Stimulated activated CD8-positive, alpha-beta memory T cell treated with anti-CD3 and anti-CD28 coated beads, Interleukin-2, amount 100 ng/mL, for 48 hours (primary cell): ENCODE data around the gene SLC13A5.
"Not testable (repeated sequence)": the region's sequence is repeated elsewhere in the genome, so short reads cannot be mapped to it uniquely, and the experiment has no call there.

Source experiments
- DNase-seq, 2 donors: peaks; one replicate each; pipeline ENCODE4 v3.0.0-alpha.2; 2020; ENCODE audit warnings: low read depth in 2 of 2

SLC13A5 gene

DNA sequence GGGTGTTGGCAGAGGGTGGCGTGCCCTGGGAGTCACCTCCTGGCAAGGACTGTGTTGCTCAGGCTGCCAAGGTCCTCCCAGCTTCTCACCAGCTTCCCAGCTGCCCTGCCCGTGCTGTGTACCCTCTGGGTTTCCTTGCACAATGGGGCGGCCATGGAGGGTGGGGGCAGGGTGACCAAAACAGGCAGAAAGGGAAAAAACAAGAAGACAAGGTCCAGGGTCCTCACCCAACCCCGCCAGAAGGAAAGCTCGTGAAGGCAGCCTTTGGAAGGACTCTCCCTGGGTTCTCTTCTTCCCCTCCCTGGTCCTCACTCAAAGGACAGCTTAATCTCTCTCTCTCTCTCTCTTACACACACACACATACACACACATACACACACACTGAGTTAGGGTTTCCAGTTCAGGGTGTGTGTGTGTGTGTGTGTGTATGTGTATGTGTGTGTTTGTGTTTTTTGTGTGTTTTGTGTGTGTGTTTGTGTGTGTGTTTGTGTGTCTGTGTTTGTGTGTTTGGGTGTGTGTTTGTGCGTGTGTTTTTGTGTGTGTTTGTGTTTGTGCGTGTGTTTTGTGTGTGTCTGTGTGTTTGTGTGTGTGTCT lies 2.0 kb downstream of the SLC13A5 start:
- no peak for DNase-seq

DNA sequence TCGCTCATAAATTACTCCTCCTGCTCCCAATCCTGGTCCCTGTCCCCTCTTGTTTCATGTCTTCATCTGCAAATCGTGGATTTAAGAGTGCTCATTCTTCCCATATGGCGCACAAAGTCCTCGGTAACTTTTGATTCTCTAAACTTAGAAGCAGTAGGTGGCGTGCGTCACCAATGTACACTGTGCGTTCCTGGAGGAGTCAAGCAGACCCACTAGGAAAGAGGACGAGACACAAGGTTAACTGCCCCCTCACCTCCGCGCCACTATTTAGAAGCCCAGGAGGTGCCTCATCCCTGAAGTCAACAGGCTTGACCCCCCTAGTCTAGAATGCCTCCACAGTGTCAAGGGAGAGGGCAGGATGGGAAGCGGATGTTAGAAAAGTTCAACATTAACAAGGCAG lies 2.9 kb downstream of the SLC13A5 start:
- DNase-seq = no peak

DNA sequence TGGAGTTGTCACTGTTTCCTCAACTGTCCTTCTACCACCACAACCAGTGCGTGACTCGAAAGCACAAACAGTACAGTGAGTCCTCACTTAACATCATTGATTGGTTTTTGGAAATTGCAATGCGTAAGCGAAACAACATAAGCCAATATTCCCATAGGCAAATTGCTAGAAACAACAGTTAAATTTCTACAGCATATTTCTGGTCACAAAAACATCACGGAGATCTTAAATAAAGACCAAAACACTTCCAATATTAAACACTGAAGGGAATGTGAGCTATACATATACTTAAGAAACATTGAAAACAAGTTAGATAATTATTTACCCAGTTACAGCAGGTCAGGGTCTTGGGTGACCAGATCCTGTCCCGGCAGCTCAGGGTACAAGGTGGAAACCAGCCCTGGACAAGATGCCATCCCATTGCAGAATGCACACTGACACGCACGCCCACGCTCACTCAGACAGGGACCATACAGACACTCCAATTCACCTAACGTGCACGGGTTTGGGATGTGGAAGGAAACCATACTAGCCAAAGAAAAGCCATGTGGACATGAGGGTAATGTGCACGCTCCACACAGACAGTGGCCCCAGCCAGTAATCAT lies 4.7 kb downstream of the SLC13A5 start:
- no peak for DNase-seq

DNA sequence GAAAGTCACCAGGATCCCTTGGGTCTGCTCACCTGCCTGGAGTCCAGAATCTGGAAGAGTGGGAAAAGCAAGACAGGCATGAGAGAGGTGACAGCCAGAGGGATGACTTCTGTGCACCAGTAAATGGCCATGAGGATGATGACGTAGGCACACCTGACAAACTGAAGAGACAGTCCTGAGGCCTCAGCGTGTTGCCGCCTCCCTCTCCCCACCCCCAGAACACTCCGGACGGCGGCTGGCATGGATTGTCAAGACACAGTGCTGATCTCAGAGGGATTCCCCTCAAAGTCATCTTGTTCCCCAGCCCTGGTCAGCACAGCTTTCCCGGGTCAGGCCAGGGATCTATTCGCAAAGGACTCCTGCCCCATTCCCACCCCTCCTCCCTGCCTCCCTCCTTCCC lies 6.2 kb downstream of the SLC13A5 start:
- no peak for DNase-seq

DNA sequence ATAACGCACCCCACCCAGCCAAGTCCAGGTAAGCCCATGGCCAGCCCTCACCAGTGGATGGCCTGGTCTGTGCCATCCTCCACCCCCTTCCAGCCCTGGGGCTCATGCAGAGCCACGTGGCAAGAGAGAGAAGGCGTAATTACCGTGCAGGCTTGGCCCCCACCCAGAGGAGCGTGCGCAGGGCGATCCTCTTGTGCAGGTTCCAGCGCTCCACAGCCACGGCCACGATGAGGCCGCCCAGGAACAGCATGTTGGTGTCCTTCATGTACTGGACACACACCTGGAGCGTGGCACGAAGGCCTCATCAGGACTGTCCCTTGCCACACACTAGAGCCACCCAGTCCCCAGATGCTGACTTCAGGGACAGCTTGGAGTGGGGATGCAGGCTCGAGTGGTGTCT lies 6.7 kb downstream of the SLC13A5 start:
- DNase-seq = no peak

DNA sequence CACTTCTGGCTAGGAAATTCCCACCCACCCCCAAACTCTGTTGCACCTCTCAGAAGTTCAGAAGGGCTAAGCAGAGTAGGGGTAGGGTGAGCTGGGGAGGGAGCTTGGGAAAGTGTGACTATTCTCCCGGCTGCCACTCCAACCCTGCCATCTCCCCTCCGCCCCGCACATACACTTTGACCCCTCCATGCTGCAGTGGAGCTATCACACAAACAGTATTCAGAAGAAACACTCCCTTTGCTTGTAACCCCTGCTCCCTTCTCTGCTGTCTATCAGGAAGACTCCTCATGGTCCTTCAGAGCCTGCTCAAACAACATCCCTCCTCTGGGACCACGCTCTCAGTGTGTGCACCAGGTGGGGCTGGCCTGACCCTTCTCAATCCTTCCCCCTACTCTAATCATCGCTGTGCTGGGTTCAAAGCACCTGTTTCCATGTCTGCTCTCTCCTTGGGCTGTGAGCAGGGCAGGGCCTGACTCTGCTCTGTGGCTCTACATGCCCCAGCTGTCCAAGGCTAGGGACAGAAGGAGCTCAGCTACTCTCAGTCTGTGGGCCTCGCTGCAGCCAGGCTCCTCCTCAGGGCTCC lies 8.6 kb downstream of the SLC13A5 start:
- DNase-seq = no peak

DNA sequence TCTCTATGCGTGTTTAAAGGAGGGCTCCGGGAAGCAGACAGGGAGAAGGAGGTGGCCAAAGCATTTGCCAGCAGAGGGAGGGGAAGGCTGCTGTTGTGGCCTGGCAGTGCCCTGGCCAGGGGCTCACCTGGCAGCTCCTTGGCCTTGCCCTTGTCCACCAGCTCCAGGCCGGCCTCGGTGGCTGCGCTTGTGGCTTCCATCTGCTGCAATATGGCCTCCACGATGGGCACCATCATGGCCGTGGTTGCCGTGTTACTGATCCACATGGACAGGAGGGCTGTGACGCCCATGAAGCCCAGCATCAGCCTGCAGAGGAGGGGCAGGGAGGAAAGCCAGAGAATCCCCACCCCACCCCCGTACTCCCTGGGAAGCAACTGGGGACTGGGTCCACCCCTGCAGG lies 9.4 kb downstream of the SLC13A5 start:
- no peak for DNase-seq

DNA sequence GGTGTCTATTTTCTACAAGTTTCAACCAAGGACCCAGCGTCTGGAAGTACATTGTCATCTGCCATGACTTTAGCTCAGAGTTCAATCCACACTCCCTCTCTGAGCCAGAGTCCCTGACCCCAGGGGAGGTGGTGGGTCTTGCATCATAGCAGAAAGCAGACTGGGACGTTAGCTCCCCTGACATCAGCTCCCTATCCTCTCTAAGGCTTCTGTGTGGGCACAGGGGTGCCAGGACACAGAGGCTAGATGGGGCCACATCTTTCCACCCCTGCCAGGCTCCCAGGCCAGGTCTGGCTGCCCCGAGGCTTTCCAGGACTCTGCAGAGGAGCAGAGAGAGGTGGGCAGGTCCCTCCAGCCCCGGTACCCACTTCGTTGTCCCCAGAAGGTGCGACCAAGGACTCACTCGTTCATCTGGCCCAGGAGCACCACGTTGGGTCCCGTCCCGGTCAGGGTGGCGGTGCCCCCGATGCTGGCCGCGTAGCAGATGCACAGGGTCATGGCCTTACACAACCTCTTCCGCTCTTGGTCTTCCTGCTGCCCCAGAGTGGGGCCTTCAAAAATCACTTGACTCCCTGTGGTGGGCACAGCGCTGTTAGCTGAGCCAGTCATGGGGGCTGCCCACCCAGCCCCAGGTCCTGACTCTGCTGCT lies 10.5 kb downstream of the SLC13A5 start:
- DNase-seq = no peak

DNA sequence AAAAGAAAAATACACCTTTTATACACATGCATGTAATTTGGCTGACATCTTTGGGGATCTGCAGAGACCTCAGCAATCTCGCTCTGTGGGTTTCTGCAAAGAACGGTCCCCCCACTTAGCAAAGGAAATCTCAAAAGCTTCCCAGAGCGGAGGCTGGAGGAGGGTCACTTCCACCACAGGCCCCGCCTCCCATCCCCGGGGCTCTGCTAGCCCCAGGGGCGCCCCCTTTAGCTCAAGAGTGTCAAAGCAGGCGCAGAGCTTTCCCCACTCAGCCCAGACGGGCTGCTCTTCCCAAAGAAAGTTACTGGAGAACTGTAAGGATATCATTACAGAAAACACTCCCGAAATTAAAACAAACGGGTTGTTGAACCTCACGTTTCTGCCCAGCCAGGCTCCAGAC lies 11.4 kb downstream of the SLC13A5 start:
- DNase-seq = peak; percentile 27 to 44

DNA sequence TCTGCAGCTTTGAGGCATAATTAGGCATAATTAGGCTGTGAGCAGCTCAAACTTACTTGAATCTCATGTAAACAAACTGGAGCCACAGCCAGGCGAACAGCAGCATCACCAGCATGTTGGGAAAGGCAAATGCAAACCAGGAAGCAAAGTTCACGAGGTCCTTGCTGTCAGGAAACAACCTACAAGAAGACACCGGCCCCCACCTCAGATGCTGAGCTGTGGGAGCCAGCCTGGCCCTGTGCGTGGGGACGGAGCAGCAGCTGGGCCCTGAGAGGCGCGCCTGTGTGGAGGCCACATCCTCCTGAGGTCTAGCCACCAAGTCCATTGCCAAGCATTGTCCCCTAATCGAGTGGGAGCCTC lies 12.2 kb downstream of the SLC13A5 start:
- DNase-seq = no peak

DNA sequence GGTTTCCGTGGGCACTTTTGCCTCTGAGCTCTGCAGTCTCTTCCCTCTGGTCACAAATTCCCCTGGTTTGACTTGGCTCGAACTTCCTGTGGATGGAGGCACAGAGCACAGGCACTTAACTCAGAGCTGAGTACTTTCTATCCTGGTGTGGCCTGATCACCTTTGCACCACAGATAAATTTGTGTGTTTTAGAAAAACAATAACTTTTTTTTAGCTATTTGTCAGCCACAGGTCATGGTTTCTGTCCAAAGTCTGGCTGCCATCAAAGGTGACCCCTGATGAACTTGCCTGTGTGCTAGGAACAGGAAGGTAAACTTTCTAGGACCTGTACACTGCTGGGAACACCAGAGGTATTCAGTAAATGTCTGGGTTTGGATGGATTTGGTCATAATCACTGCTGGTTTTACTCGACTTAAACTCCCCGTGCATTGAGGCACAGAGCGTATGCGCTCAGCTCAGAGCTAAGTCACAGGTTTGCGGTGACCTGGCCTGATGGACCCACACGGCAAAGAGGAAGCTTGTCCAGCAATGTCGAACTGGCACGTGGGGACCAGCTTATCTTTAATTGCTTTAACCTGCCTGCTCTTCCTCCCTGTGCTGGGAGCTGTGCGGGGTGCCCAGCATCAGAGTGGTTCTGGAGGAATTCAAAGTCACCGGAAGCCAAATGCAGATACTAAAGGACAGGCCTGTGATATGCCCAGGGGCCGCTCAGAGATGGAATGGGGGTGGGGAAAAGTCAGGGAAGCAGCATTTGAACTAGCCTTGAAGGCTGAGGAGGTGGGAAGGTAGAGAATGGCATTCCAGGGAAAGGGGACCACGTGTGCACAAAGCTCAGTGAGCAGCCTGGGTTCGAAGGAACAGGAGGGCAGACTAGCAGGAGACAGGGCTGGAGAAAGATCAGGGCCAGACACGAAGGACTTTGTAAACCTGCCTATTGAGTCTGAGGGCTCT lies 12.9 kb downstream of the SLC13A5 start:
- no peak for DNase-seq

DNA sequence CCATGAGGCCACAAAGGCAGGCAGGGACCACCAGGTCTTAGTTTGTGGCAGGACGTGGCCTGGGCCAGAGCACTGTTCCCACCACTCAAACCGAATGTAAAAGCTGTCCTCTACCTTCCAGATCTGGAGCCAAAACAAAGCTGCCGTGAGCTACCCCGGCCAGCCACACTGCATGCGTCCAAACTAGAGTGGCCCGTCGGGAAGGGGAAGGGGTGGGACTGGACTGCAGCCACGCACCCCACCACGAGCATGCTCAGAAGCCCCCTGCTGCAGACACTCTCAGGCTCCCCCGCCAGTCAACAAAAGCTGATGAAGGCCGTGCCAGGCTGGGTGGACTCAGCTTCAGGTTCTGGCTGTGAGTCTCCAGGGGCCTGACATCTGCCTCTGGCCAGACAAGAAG lies 15.2 kb downstream of the SLC13A5 start:
- no peak for DNase-seq

DNA sequence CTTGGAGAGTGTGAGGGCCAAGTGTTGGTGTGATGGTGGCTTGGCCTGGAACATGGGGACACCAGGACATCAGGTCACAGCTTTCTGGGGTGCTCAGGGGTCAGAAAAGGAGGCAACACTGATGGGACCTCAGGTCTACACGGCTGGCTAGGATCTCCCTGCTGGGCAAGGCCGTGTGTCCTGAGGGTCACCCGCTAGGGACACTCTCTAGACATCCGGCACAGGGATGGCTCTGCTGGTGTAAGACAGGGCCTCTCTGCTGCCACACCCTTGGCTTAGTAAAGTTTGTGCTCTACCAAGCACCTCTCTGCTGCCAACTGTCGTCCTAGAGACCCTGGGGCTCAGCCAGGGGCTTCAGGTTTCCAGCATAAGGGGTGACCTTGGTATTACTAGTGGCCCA lies 16.3 kb downstream of the SLC13A5 start:
- DNase-seq = no peak

DNA sequence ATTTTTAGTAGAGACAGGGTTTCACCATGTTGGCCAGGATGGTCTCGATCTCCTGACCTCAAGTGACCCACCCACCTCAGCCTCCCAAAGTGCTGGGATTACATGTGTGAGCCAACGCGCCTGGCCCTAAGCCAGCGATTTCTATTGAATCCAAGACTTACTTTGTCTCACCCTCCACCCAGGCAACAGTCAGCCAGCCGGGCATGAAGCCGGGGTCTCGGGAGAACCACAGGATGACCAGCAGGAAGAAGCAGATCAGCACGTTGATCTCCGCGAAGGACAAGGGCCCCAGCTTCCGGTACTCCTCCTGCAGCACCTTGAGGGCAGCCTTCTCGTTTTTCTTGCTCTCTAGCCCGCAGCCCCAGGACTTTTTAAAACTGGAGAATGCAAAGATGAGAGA lies 17.6 kb downstream of the SLC13A5 start:
- no peak for DNase-seq

DNA sequence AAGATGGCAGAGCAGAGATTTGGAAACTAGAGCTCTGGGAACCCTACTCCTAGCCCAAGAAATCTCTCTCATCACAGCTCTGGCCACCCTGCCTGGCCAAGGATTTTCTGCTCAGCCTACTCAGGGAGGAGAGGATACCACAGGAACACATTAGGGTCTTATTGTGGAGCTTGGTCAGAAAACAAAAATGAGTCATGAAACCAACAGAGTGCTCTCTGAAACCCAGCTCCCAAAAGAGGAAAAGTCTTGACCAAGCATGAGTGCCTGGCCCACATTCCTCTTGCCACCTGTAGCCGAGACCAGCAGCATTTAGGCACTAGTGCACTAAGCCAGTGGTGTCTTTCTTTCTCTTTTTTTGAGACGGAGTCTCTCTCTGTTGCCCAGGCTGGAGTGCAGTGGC lies 18.1 kb downstream of the SLC13A5 start:
- no peak for DNase-seq

DNA sequence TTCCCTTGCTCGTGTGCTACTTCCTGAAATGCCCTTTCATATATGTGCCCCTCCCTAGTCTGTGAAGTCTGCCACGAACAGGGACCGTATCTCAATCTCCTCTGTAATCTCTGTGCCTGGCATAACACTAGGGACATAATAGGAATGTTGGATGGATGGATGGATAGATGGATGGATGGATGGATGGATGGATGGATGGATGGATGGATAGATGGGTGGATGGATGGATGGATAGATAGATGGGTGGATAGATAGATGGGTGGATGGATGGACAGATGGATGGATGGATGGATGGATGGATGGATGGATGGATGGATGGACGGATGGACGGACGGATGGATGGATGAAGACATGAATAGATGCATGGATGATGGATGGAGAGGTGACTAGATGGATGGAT lies 21.2 kb downstream of the SLC13A5 start:
- DNase-seq = not testable (repeated sequence)

DNA sequence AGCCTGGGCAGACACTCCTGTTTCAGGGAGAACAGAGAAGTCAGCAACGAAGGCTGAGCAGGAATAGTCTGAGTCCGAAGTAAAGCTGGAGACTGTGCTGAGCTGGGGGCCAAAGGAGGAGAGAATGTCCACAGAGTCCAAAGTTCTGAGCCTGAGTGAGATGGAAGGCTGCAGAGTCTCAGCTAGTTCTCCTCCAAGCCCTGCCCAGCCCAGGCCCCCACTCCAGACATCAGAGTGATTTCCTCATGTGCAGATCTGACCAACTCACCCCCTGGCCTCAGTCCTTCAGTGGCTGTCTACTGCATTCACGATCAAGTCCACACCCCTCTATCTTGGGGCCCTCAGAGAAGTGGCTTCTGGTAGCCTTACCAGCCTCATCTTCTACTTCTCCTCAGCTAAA lies 21.6 kb downstream of the SLC13A5 start:
- no peak for DNase-seq

DNA sequence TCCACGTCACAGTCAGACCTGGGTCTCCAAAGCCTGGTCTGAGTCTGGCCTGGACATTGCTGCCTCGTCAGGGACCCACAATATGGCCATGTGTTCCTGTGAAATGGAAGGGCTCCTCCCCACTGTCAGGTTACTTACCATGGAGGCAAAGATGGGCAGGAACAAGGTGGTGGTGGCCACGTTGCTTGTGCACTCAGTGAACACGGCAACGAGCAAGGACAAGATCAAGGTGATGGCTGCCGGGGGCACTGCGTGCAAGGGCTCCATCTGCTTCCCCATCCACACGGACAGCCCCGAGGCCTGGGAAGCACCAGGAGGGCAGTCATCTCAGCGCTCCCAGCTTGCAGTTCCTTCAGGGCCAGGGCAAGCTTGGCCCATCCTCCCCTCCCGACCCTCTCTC lies 22.5 kb downstream of the SLC13A5 start:
- DNase-seq = no peak

DNA sequence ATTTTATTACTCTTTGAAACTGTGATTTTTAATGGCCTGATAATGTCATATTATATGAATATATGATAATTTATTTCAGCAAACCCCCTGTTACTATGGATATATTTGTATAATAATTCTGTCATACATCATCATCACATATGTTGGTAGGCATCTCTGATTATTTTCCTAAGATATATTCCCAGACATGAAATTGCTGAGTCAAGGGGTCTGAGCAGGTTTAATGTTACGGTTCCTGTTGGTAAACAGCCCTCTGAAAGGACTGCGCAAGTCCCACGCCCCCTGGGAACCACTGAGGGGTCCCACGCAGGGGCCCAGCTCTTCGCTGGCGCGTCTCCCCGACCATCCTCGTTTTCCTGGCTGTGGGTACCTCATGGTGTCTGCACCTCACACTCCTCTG lies 24.2 kb downstream of the SLC13A5 start:
- no peak for DNase-seq

DNA sequence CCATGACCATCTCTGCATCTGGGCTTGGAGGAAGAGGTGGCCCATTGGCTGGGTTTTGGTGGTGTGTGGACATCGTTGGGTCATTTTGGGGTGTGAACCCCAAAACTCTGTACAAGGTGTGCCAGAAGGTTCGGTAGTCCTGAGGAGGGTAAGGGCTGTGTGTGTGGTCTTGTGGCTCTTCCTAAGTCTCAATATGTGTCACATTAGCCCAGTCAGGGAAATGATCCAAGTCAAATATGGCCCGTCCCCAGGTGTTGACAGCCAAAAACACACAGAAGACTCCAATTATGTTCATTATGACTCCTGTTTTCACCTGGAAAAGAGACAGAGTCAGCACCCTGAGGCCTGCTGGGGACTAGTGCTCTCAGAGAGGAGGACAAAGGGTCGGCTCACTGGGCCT lies 27.1 kb downstream of the SLC13A5 start:
- DNase-seq = no peak

DNA sequence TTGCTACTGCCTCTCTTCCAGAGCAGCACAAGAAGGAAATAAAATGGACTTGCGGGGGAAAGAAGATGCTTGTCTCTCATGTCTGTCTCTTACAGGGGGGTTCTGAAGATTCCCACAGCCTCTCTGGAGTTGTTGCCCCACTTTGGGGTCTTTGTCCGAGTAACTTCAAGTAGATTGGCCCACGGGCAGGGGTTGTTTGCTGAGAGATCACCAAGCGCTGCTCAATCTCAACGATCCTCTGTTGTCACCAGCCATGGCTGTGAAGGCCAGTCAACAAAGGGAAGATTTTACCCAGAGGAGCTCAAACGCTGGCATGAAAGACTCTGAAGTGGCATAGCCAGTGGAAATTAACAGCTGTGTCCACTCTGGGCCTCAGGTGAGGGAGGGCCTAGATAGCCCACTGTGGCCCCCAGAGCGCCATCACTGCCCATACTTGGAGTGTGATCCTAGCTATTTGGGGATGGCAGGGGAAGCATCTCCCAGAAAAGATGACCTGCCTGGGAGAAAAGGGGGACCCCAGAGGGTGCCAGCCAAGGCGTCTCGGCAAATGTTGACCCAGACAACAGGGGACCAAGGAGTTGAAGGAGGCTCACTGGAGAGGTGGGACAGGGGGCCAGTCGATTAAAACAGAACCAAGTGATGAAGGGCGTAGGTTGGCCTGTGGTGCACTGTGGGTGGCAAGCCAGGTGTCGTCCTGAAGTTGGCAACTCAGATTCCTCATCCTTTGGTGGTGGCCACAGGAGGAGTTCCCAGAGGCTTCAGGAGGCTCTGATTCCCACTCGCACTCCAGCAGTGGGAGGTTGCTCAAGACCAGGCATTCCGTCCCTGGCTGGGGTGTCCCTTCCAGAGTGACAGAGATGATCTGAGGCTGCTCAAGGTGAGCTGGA lies 28.0 kb downstream of the SLC13A5 start:
- no peak for DNase-seq
